Smooth muscle cell (in vitro differentiated cells): Measurements from ENCODE around the gene ZBTB39. TPM values are rescaled to one million over a fixed set of nuclear protein-coding genes. Genes with fewer than 3 reads are reported as not detected.
"Not testable (repeated sequence)": the region's sequence is repeated elsewhere in the genome, so short reads cannot be mapped to it uniquely, and the experiment has no call there.

ENCODE experiments used
- DNase-seq: peaks from one replicate; lab custom pipeline; 2025; ENCODE audit not compliant: unreplicated experiment; lab: John Stamatoyannopoulos, UW
- H2AFZ ChIP-seq: fragments of 200-600 bp; sonication (generic); 2 replicates; pipeline ENCODE4 v1.6.0; 2016; ENCODE audit warnings: antibody characterized with exemption, low read depth, mild to moderate bottlenecking
- H3F3A ChIP-seq: fragments of 200-600 bp; sonication (generic); 2 replicates; pipeline ENCODE4 v1.6.0; 2017; ENCODE audit warnings: antibody characterized with exemption, low read depth
- H3K27ac ChIP-seq: fragments of 200-600 bp; sonication (generic); 2 replicates; pipeline ENCODE4 v1.5.1; 2016; ENCODE audit warnings: low read depth, mild to moderate bottlenecking
- H3K27me3 ChIP-seq: fragments of 200-600 bp; sonication (generic); 2 replicates; pipeline ENCODE4 v1.6.1; 2016; ENCODE audit warnings: low read depth, mild to moderate bottlenecking
- H3K36me3 ChIP-seq: fragments of 200-600 bp; sonication (generic); 2 replicates; pipeline ENCODE4 v1.5.1; 2016; ENCODE audit warnings: low read depth
- H3K4me1 ChIP-seq: fragments of 200-600 bp; sonication (generic); 2 replicates; pipeline ENCODE4 v1.5.1; 2016; ENCODE audit warnings: low read depth
- H3K4me2 ChIP-seq: fragments of 200-600 bp; sonication (generic); 2 replicates; pipeline ENCODE4 v1.6.0; 2016; ENCODE audit warnings: mild to moderate bottlenecking
- H3K4me3 ChIP-seq: fragments of 200-600 bp; sonication (generic); 2 replicates; pipeline ENCODE4 v1.5.1; 2016; ENCODE audit warnings: mild to moderate bottlenecking
- H3K79me2 ChIP-seq: fragments of 200-600 bp; sonication (generic); 2 replicates; pipeline ENCODE4 v1.6.0; 2016; ENCODE audit warnings: low read depth, mild to moderate bottlenecking
- H3K9ac ChIP-seq: fragments of 200-600 bp; sonication (generic); 2 replicates; pipeline ENCODE4 v1.6.0; 2016; ENCODE audit warnings: low read depth
- H3K9me3 ChIP-seq: fragments of 200-600 bp; sonication (generic); replicated peaks from 2 replicates; pipeline ENCODE4 v1.5.1; 2016; ENCODE audit warnings: low read depth
- H4K20me1 ChIP-seq: fragments of 200-600 bp; sonication (generic); 2 replicates; pipeline ENCODE4 v1.6.0; 2016; ENCODE audit warnings: low read depth
- CTCF ChIP-seq: fragments of 200-600 bp; sonication (generic); IDR thresholded peaks from 2 replicates; pipeline ENCODE4 v1.5.1; 2017; ENCODE audit warnings: borderline replicate concordance, mild to moderate bottlenecking, antibody characterized with exemption; ENCODE audit not compliant: insufficient read depth, poor library complexity, severe bottlenecking
- WGBS: methylation state at CpG from one replicate; pipeline ENCODE4 v1.1.7; 2016; ENCODE audit warnings: low lambda C conversion rate; 5-methylcytosine and 5-hydroxymethylcytosine counted together
- polyA plus RNA-seq: library from polyadenylated mRNA; unstranded; fragments of >200 nt; fragmentation: Nextera tagmentation; extraction: Ambion mirVana; gene quantifications from 2 replicates; pipeline ENCODE4 v1.2.1, GENCODE V29; 2016
- total RNA-seq: library from RNA; depleted of rRNA; stranded (reverse); fragments of >200 nt; gene quantifications from 2 replicates; pipeline ENCODE4 v1.2.3, GENCODE V29; 2014

The ZBTB39 gene
- total and polyA plus RNA-seq, 2 experiments from 2014 or later = 3.6 to 8.5 TPM

- DNase-seq = no peak
- H3K27ac ChIP-seq = no peak overlapping the region
- no peak overlapping the region for H2AFZ ChIP-seq
- H3K36me3 ChIP-seq = no peaks in the 10 kb centered on the region
- H3K9me3 ChIP-seq = no peaks in the 10 kb centered on the region
- no peaks in the 10 kb centered on the region for H3K27me3 ChIP-seq
- no peaks in the 10 kb centered on the region for H4K20me1 ChIP-seq
- no peaks in the 10 kb centered on the region for H3F3A ChIP-seq
- H3K79me2 ChIP-seq = no peaks in the 10 kb centered on the region
- peaks cover 4% of the 10 kb centered on the region for H3K4me1 ChIP-seq
- H3K4me3 ChIP-seq = no peak overlapping the region
- no peak for TF ChIP-seq CTCF
- WGBS = 67% methylated on average over 13 of the region's 13 CpGs
- no peak overlapping the region for H3K9ac ChIP-seq
- no peak overlapping the region for H3K4me2 ChIP-seq
Measured at GRCh38 chr12:57027011-57027804, 20.9 kb upstream of the ZBTB39 start.

DNA sequence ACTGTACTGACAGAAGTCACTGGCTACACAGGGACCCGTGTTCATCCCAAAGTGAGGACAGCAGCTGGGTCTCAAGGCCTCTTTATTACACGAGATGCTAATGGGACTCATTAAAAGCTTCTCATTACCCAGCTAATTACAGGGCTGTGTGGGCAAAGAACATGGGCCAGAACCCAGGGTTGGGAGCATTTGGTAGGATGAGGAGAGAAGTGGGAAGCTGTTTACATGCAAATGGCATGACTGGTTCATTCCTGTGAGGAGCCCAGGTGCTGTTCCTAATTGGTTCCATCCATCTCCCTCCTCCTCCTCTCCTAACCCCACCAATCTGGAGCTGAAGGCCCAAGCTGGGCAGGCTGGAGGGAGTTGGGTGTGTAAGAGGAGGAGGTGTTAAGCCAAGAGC is 18.9 kb upstream of the ZBTB39 start:
- 83% methylated on average over 2 of the region's 2 CpGs for WGBS
- Histone ChIP-seq H3K4me3 (no peak overlapping the region), H3K27me3 (no peaks in the 10 kb centered on the region), H3K36me3 (no peaks in the 10 kb centered on the region), H3K27ac (no peak overlapping the region), H3F3A (no peaks in the 10 kb centered on the region), H3K4me2 (no peak overlapping the region), H4K20me1 (no peaks in the 10 kb centered on the region), H3K9me3 (no peaks in the 10 kb centered on the region), H3K9ac (no peak overlapping the region), H3K4me1 (peaks cover 4% of the 10 kb centered on the region), H2AFZ (no peak overlapping the region), H3K79me2 (no peaks in the 10 kb centered on the region)
- TF ChIP-seq CTCF = no peak
- no peak for DNase-seq

- not testable (repeated sequence) for H3K79me2 ChIP-seq, H3K9me3 ChIP-seq, H3K36me3 ChIP-seq, H3F3A ChIP-seq, H3K9ac ChIP-seq, H3K4me3 ChIP-seq, H4K20me1 ChIP-seq, H3K4me2 ChIP-seq, H3K4me1 ChIP-seq, H3K27me3 ChIP-seq, H2AFZ ChIP-seq, DNase-seq
- WGBS = 70% methylated on average over 5 of the region's 5 CpGs
- peak overlapping the region; percentile 23 for H3K27ac ChIP-seq
Measured at GRCh38 chr12:57022324-57022723, 16.0 kb upstream of the ZBTB39 start.

GRCh38 chr12:57019983-57020719 is 13.8 kb upstream of the ZBTB39 start:
- no peak overlapping the region for H3K4me3 ChIP-seq
- peaks cover 5% of the 10 kb centered on the region for H3K4me1 ChIP-seq
- H3K27ac ChIP-seq = no peak overlapping the region
- WGBS = 90% methylated on average over 9 of the region's 9 CpGs
- no peaks in the 10 kb centered on the region for H3K9me3 ChIP-seq
- no peaks in the 10 kb centered on the region for H3K27me3 ChIP-seq
- no peak overlapping the region for H2AFZ ChIP-seq
- no peak for DNase-seq
- H4K20me1 ChIP-seq = no peaks in the 10 kb centered on the region
- no peaks in the 10 kb centered on the region for H3F3A ChIP-seq
- H3K79me2 ChIP-seq = no peaks in the 10 kb centered on the region
- H3K9ac ChIP-seq = no peak overlapping the region
- H3K36me3 ChIP-seq = no peaks in the 10 kb centered on the region
- TF ChIP-seq CTCF = no peak
- no peak overlapping the region for H3K4me2 ChIP-seq
